H1 (cell line): Measurements from ENCODE around the gene GOSR1. TPM values are rescaled to one million over a fixed set of nuclear protein-coding genes. Genes with fewer than 3 reads are reported as not detected.
"Not testable (repeated sequence)": the region's sequence is repeated elsewhere in the genome, so short reads cannot be mapped to it uniquely, and the experiment has no call there.

Experiments
- CTCF ChIA-PET: fragments of 300-600 bp; sonication (Branson Sonifier 250); formaldehyde crosslinking; loops from one replicate; lab custom pipeline; 2021; ENCODE audit not compliant: partially characterized antibody; lab: Charles Lee
- POLR2A ChIA-PET: fragments of 300-600 bp; sonication (Branson Sonifier 250); formaldehyde crosslinking; loops from one replicate; lab custom pipeline; 2021; ENCODE audit warnings: inconsistent platforms; ENCODE audit not compliant: partially characterized antibody; lab: Charles Lee
- DNase-seq, 2 experiments: peaks; one replicate each; pipeline versions ENCODE4 v3.0.0 to v3.0.0-alpha.2; 2010 to 2022; ENCODE audit warnings: low spot score in 2 of 2, low read depth in 1 of 2, mixed read lengths in 1 of 2
- FAIRE-seq: peaks from 2 replicates; lab custom pipeline; 2011; peaks lifted over from hg19 to GRCh38; lab: Jason Lieb, UNC
- H2AFZ ChIP-seq: 2 replicates; pipeline ENCODE4 v1.8.1; 2012; ENCODE audit warnings: low read length, inconsistent platforms
- H2AK5ac ChIP-seq: 2 replicates; pipeline ENCODE4 v1.6.1; 2013; ENCODE audit warnings: low read depth, low read length
- H2BK120ac ChIP-seq: replicated peaks from 2 replicates; pipeline ENCODE3; 2013; ENCODE audit warnings: low read depth, low read length, inconsistent platforms
- H2BK12ac ChIP-seq: 2 replicates; pipeline ENCODE4 v1.6.1; 2013; ENCODE audit warnings: low read depth, low read length
- H2BK15ac ChIP-seq: 2 replicates; pipeline ENCODE4 v1.6.1; 2013; ENCODE audit warnings: low read length
- H2BK20ac ChIP-seq: 2 replicates; pipeline ENCODE4 v1.6.1; 2013; ENCODE audit warnings: low read length
- H2BK5ac ChIP-seq: 2 replicates; pipeline ENCODE4 v1.6.1; 2013; ENCODE audit warnings: low read depth, low read length
- H3K14ac ChIP-seq: 2 replicates; pipeline ENCODE4 v1.6.1; 2013; ENCODE audit warnings: inconsistent platforms; ENCODE audit not compliant: insufficient read length
- H3K18ac ChIP-seq: 2 replicates; pipeline ENCODE4 v1.6.1; 2013; ENCODE audit warnings: low read length; ENCODE audit errors: extremely low read depth
- H3K23ac ChIP-seq: 2 replicates; pipeline ENCODE4 v1.6.1; 2013; ENCODE audit warnings: inconsistent platforms; ENCODE audit not compliant: insufficient read length
- H3K23me2 ChIP-seq: 2 replicates; pipeline ENCODE4 v1.6.1; 2013; ENCODE audit warnings: low read depth, low read length
- H3K27ac ChIP-seq: 2 replicates; pipeline ENCODE4 v1.6.1; 2011; ENCODE audit warnings: low read depth, low read length, inconsistent platforms
- H3K27me3 ChIP-seq, 4 experiments: replicated peaks in 1 of 4; 1 replicate in 1 of 4; 2 replicates in 3 of 4; pipeline versions ENCODE4 v1.6.1 to v1.8.1; 2011 to 2013; ENCODE audit warnings: low read length in 3 of 4, mild to moderate bottlenecking in 3 of 4, inconsistent platforms in 2 of 4, mixed read lengths in 2 of 4, moderate library complexity in 1 of 4; ENCODE audit not compliant: control insufficient read depth in 3 of 4, insufficient read depth in 3 of 4; ENCODE audit errors: extremely low read depth in 1 of 4
- H3K36me3 ChIP-seq, 4 experiments: 2 replicates each; pipeline versions ENCODE4 v1.6.1 to v1.8.1; 2011 to 2013; ENCODE audit warnings: mild to moderate bottlenecking in 4 of 4, low read length in 3 of 4, moderate library complexity in 2 of 4, control low read depth in 1 of 4, inconsistent platforms in 1 of 4; ENCODE audit not compliant: insufficient read depth in 4 of 4, control insufficient read depth in 2 of 4
- H3K4ac ChIP-seq: replicated peaks from 2 replicates; pipeline ENCODE3; 2013; ENCODE audit warnings: low read length, low read depth, mixed read lengths, inconsistent platforms; ENCODE audit not compliant: insufficient read length
- H3K4me1 ChIP-seq, 4 experiments: replicated peaks in 1 of 4; 1 replicate in 1 of 4; 2 replicates in 3 of 4; pipeline versions ENCODE4 v1.6.1 to v1.8.1; 2011 to 2013; ENCODE audit warnings: low read length in 3 of 4, inconsistent platforms in 2 of 4, mixed read lengths in 1 of 4; ENCODE audit not compliant: insufficient read depth in 4 of 4, control insufficient read depth in 3 of 4
- H3K4me2 ChIP-seq, 2 experiments: 2 replicates each; pipeline versions ENCODE4 v1.6.1 to v1.8.1; 2011 to 2013; ENCODE audit warnings: low read depth in 2 of 2, low read length in 2 of 2, control low read depth in 1 of 2, inconsistent platforms in 1 of 2, mild to moderate bottlenecking in 1 of 2; ENCODE audit not compliant: insufficient read depth in 1 of 2
- H3K4me3 ChIP-seq, 4 experiments: fragments of 200-600, 300-600 bp in 1 of 4; sonication (generic), shearing (Covaris generic), sonication (Bioruptor Twin) in 1 of 4; 2 replicates each; pipeline versions ENCODE4 v1.5.1 to v1.8.1; 2011 to 2016; ENCODE audit warnings: low read length in 4 of 4, low read depth in 3 of 4, control low read depth in 2 of 4, inconsistent platforms in 2 of 4, mild to moderate bottlenecking in 2 of 4, mixed read lengths in 1 of 4, moderate library complexity in 1 of 4; ENCODE audit not compliant: insufficient read depth in 2 of 4; ENCODE audit errors: extremely low read depth in 1 of 4
- H3K56ac ChIP-seq: replicated peaks from 2 replicates; pipeline ENCODE3; 2013; ENCODE audit warnings: low read depth, mild to moderate bottlenecking, mixed read lengths, low read length, inconsistent platforms; ENCODE audit not compliant: insufficient read length
- H3K79me1 ChIP-seq: 2 replicates; pipeline ENCODE4 v1.6.1; 2013; ENCODE audit warnings: low read depth, low read length, control low read depth
- H3K79me2 ChIP-seq, 2 experiments: 2 replicates each; pipeline versions ENCODE4 v1.6.1 to v1.8.1; 2012 to 2013; ENCODE audit warnings: low read length in 2 of 2, mild to moderate bottlenecking in 2 of 2, inconsistent platforms in 1 of 2; ENCODE audit not compliant: insufficient read depth in 2 of 2, control insufficient read depth in 1 of 2
- H3K9ac ChIP-seq, 4 experiments: replicated peaks in 1 of 4; 1 replicate in 1 of 4; 2 replicates in 3 of 4; pipeline versions ENCODE4 v1.6.1 to v1.8.1; 2011 to 2013; ENCODE audit warnings: low read depth in 3 of 4, low read length in 3 of 4, control low read depth in 2 of 4, mild to moderate bottlenecking in 2 of 4, moderate library complexity in 2 of 4, inconsistent platforms in 1 of 4; ENCODE audit errors: extremely low read depth in 1 of 4
- H3K9me3 ChIP-seq, 2 experiments: 2 replicates each; pipeline versions ENCODE4 v1.6.1 to v1.8.1; 2012 to 2013; ENCODE audit warnings: mild to moderate bottlenecking in 2 of 2, moderate library complexity in 2 of 2, control low read depth in 1 of 2, inconsistent platforms in 1 of 2, low read depth in 1 of 2, low read length in 1 of 2, mixed read lengths in 1 of 2; ENCODE audit not compliant: insufficient read depth in 2 of 2
- H4K20me1 ChIP-seq, 2 experiments: replicated peaks in 1 of 2; 2 replicates each; pipeline versions ENCODE3 to v1.8.1; 2011 to 2013; ENCODE audit warnings: inconsistent platforms in 2 of 2, low read length in 2 of 2, mild to moderate bottlenecking in 1 of 2; ENCODE audit not compliant: insufficient read depth in 2 of 2, control insufficient read depth in 1 of 2
- H4K5ac ChIP-seq: 2 replicates; pipeline ENCODE4 v1.6.1; 2013; ENCODE audit warnings: low read length, low read depth, mixed read lengths, inconsistent platforms; ENCODE audit not compliant: insufficient read length
- H4K8ac ChIP-seq: 2 replicates; pipeline ENCODE4 v1.8.0; 2013; ENCODE audit warnings: mild to moderate bottlenecking, moderate library complexity, low read length, inconsistent platforms; ENCODE audit not compliant: insufficient read depth; ENCODE audit errors: extremely low read depth
- H4K91ac ChIP-seq: replicated peaks from 2 replicates; pipeline ENCODE3; 2013; ENCODE audit warnings: low read length, mixed read lengths, inconsistent platforms; ENCODE audit not compliant: insufficient read length
- WGBS, 2 experiments: shearing (Covaris generic) in 1 of 2; methylation state at CpG; one replicate each; pipeline versions ENCODE4 v1.1.6 to v1.1.7; 2013 to 2015; ENCODE audit warnings: low lambda C conversion rate in 2 of 2, mixed read lengths in 2 of 2, inconsistent platforms in 1 of 2, low coverage in 1 of 2, missing lambda C conversion rate in 1 of 2; ENCODE audit not compliant: insufficient replicate concordance in 2 of 2, insufficient coverage in 1 of 2, insufficient read length in 1 of 2; ENCODE audit errors: extremely low coverage in 1 of 2, missing lambda C conversion rate in 1 of 2; 5-methylcytosine and 5-hydroxymethylcytosine counted together
- polyA plus RNA-seq, 7 experiments: library from polyadenylated mRNA; depleted of rRNA in 3 of 7; stranded (reverse) in 5 of 7; unstranded in 2 of 7; fragments of >200 nt in 5 of 7; fragments of 200-250 nt in 2 of 7; gene quantifications; 1 replicate in 5 of 7; 2 replicates in 1 of 7; 4 replicates in 1 of 7; pipeline versions ENCODE4 v1.2.1 to v1.2.3, GENCODE V29; 2011 to 2013; ENCODE audit warnings: missing spikeins in 2 of 7, mixed read lengths in 2 of 7
- total RNA-seq: library from RNA; stranded (reverse); fragmentation: NEBNext Ultra II Directional; extraction: Animal tissue kit (Norgen Biotek cat#: 25700); gene quantifications from 2 replicates; pipeline ENCODE4 v1.2.1, GENCODE V29; 2021

GOSR1 gene
- total and polyA plus RNA-seq, 2 of the 8 experiments (the other 6 are each of a cell fraction or from before 2014, with no cell fraction given): 9.2 to 43.3 TPM

GRCh38 chr17:30572651-30573554 lies 95.7 kb downstream of the GOSR1 start:
- H3K79me1 ChIP-seq, H2AK5ac ChIP-seq, H2BK120ac ChIP-seq, H3K4me1 ChIP-seq, H3K9me3 ChIP-seq, FAIRE-seq, H3K18ac ChIP-seq, H3K4ac ChIP-seq, H3K23ac ChIP-seq, H3K79me2 ChIP-seq, H3K56ac ChIP-seq, H4K5ac ChIP-seq, H4K8ac ChIP-seq, H3K27ac ChIP-seq, H2BK5ac ChIP-seq, H4K20me1 ChIP-seq, H3K9ac ChIP-seq, H2BK15ac ChIP-seq, H2BK20ac ChIP-seq, H2AFZ ChIP-seq, H3K23me2 ChIP-seq, H3K14ac ChIP-seq, DNase-seq, H3K4me2 ChIP-seq, H4K91ac ChIP-seq, H3K36me3 ChIP-seq, H3K27me3 ChIP-seq, H3K4me3 ChIP-seq: not testable (repeated sequence)
- 0 out of 2 replicates have a peak overlapping the region, but pooled peaks have one; percentile 39 for H2BK12ac ChIP-seq
- ChIA-PET POLR2A (interaction anchor here (1.9 kb wide), 1 partner anchor 28 kb away, joined by 5 read pairs; no protein-coding TSS in a partner anchor), CTCF (interaction anchor here (1.0 to 2.2 kb wide), 6 partner anchors 12 to 95 kb away, joined by 3 to 4 read pairs (median 3); partner anchors contain the start of gene GOSR1)
- 88% methylated on average over 16 of the region's 17 CpGs; no CpG with 5 or more reads in 1 of the 2 experiments for WGBS, 2 experiments
